GM19455 (cell line): ENCODE measurements around the gene BPI.
"Not testable (repeated sequence)": the region's sequence is repeated elsewhere in the genome, so short reads cannot be mapped to it uniquely, and the experiment has no call there.

Source experiments
- ATAC-seq: cut with Tn5 transposase; IDR thresholded peaks from one replicate; pipeline ENCODE4 v1.9.1; 2021; ENCODE audit not compliant: unreplicated experiment

BPI gene

GRCh38 chr20:38302786-38303185, 1.2 kb upstream of the BPI start:
- ATAC-seq = no peak

GRCh38 chr20:38304845-38305447, 990 bp downstream of the BPI start:
- no peak for ATAC-seq

- ATAC-seq = no peak
Measured at GRCh38 chr20:38305541-38305940, 1.6 kb downstream of the BPI start.

- ATAC-seq = no peak
Measured at GRCh38 chr20:38306379-38306778, 2.4 kb downstream of the BPI start.

- ATAC-seq = no peak
Measured at GRCh38 chr20:38307371-38308046, 3.6 kb downstream of the BPI start.

GRCh38 chr20:38308047-38308438, 4.1 kb downstream of the BPI start:
- no peak for ATAC-seq

- ATAC-seq = no peak
Measured at GRCh38 chr20:38308447-38308846, 4.5 kb downstream of the BPI start.

GRCh38 chr20:38311091-38311490, 7.1 kb downstream of the BPI start:
- no peak for ATAC-seq

GRCh38 chr20:38311491-38311890, 7.5 kb downstream of the BPI start:
- no peak for ATAC-seq

- ATAC-seq = no peak
Measured at GRCh38 chr20:38313676-38314075, 9.7 kb downstream of the BPI start.

GRCh38 chr20:38314350-38314749, 10.4 kb downstream of the BPI start:
- not testable (repeated sequence) for ATAC-seq

GRCh38 chr20:38315290-38315966, 11.5 kb downstream of the BPI start:
- ATAC-seq = no peak

- ATAC-seq = no peak
Measured at GRCh38 chr20:38316341-38316740, 12.4 kb downstream of the BPI start.

GRCh38 chr20:38317422-38317821, 13.5 kb downstream of the BPI start:
- ATAC-seq = no peak

- no peak for ATAC-seq
Measured at GRCh38 chr20:38320221-38320620, 16.3 kb downstream of the BPI start.

GRCh38 chr20:38321959-38322598, 18.1 kb downstream of the BPI start:
- no peak for ATAC-seq

GRCh38 chr20:38324159-38324558, 20.2 kb downstream of the BPI start:
- no peak for ATAC-seq

GRCh38 chr20:38325167-38325566, 21.2 kb downstream of the BPI start:
- ATAC-seq = no peak

- no peak for ATAC-seq
Measured at GRCh38 chr20:38325905-38326304, 21.9 kb downstream of the BPI start.

- ATAC-seq = no peak
Measured at GRCh38 chr20:38326309-38326708, 22.4 kb downstream of the BPI start.

- no peak for ATAC-seq
Measured at GRCh38 chr20:38330638-38331037, 26.7 kb downstream of the BPI start.

GRCh38 chr20:38331245-38331644, 27.3 kb downstream of the BPI start:
- ATAC-seq = no peak
